ENCODE data around the gene HACD1.
"Not testable (repeated sequence)": the region's sequence is repeated elsewhere in the genome, so short reads cannot be mapped to it uniquely, and the experiment has no call there.

GRCh38 chr10:17587321-17587720 lies 29.9 kb downstream of the HACD1 start:
- not testable (repeated sequence) for TF ChIP-seq POLR2A, CTCF (IDR thresholded peaks at IDR 0.05)

Measured in tibial nerve (tissue), 3 donors.